K562 (cell line): ENCODE data around the gene PUSL1. TPM values are rescaled to one million over a fixed set of nuclear protein-coding genes. Genes with fewer than 3 reads are reported as not detected.

Experiments
- CREM ChIP-seq: IDR thresholded peaks from 2 replicates; pipeline ENCODE4 v1.6.1; 2014; ENCODE audit warnings: antibody characterized with exemption, low read depth
- ETS2 ChIP-seq: IDR thresholded peaks from 2 replicates; pipeline ENCODE4 v1.6.1; 2016; ENCODE audit warnings: borderline replicate concordance, missing genetic modification characterization, mild to moderate bottlenecking, moderate library complexity, missing compliant biosample characterization; ENCODE audit not compliant: poor library complexity, severe bottlenecking
- ILK ChIP-seq: fragments of 450-650 bp; IDR thresholded peaks from 2 replicates; pipeline ENCODE4 v1.6.1; 2016; ENCODE audit warnings: missing genetic modification characterization, low read depth, mild to moderate bottlenecking, missing compliant biosample characterization, moderate library complexity, borderline replicate concordance
- POLR2A ChIP-seq: fragments of 450-650 bp; conservative IDR thresholded peaks from 2 replicates; pipeline ENCODE4 v1.6.1; 2016
- SRF ChIP-seq, 2 experiments: fragments of 250-450, 450-650 bp in 1 of 2; sonication (Bioruptor Pico) in 1 of 2; sonication (generic) in 1 of 2; formaldehyde crosslinking; IDR thresholded peaks; 2 replicates each; pipeline versions ENCODE4 v1.5.0 to v1.5.1; 2020 to 2022; ENCODE audit warnings: mild to moderate bottlenecking in 1 of 2, missing genetic modification reagents in 1 of 2
- USF1 ChIP-seq: sonication (generic); formaldehyde crosslinking; IDR thresholded peaks from 2 replicates; pipeline ENCODE4 v1.9.0; 2022; ENCODE audit warnings: mild to moderate bottlenecking, missing genetic modification reagents
- ZBTB7A ChIP-seq: IDR thresholded peaks from 2 replicates; pipeline ENCODE4 v1.6.1; 2011; ENCODE audit warnings: low read depth, mild to moderate bottlenecking, low read length, moderate library complexity, borderline replicate concordance; ENCODE audit not compliant: control insufficient read depth
- ZNF175 ChIP-seq: fragments of 200-800 bp; sonication (Bioruptor generic); IDR thresholded peaks from 2 replicates; pipeline ENCODE4 v1.6.1; 2016; ENCODE audit warnings: low read depth, mild to moderate bottlenecking, missing genetic modification characterization, missing compliant biosample characterization
- polyA plus RNA-seq, 8 experiments: library from polyadenylated mRNA; depleted of rRNA in 4 of 8; stranded (reverse) in 5 of 8; unstranded in 3 of 8; fragments of >200 nt; fragmentation: Nextera tagmentation in 2 of 8; fragmentation: Illumina TruSeq in 1 of 8; extraction: Ambion mirVana in 2 of 8; extraction: Trizol in 1 of 8; gene quantifications; 2 replicates each; pipeline versions ENCODE4 v1.2.1 to v1.2.3, GENCODE V29; 2011 to 2014; ENCODE audit warnings: inconsistent platforms in 1 of 8, missing spikeins in 1 of 8
- total RNA-seq, 7 experiments: library from RNA; depleted of rRNA in 6 of 7; stranded (reverse); fragments of >200 nt in 6 of 7; fragmentation: Illumina TruSeq in 2 of 7; extraction: Trizol in 2 of 7; gene quantifications; 2 replicates each; pipeline versions ENCODE4 v1.2.1 to v1.2.3, GENCODE V29; 2011 to 2021; ENCODE audit warnings: low replicate concordance in 1 of 7
- TF ChIP-seq, protein P1 (sequence below): conservative IDR thresholded peaks from 2 replicates; pipeline ENCODE4 v1.6.1; 2011; ENCODE audit warnings: low read depth, mild to moderate bottlenecking, low read length; ENCODE audit not compliant: control insufficient read depth
- TF ChIP-seq, protein P2 (sequence below): sonication (generic); formaldehyde crosslinking; IDR thresholded peaks from 2 replicates; pipeline ENCODE4 v1.8.0; 2023; ENCODE audit warnings: mild to moderate bottlenecking, missing genetic modification reagents
- TF ChIP-seq, protein P3 (sequence below), 2 experiments: fragments of 450-650 bp in 1 of 2; sonication (generic) in 1 of 2; formaldehyde crosslinking; conservative IDR thresholded peaks; 2 replicates each; pipeline versions ENCODE4 v1.4.0 to v1.8.1; 2020 to 2022; ENCODE audit warnings: mild to moderate bottlenecking in 1 of 2, missing genetic modification reagents in 1 of 2
- TF ChIP-seq, protein P4 (sequence below): fragments of 450-650 bp; IDR thresholded peaks from 2 replicates; pipeline ENCODE4 v1.6.1; 2016; ENCODE audit warnings: antibody characterized with exemption
- TF ChIP-seq, protein P5 (sequence below), 2 experiments: IDR thresholded peaks; 2 replicates each; pipeline ENCODE4 v1.6.1; 2012; ENCODE audit warnings: improper control_type of control experiment in 2 of 2, low read depth in 2 of 2, low read length in 2 of 2, borderline replicate concordance in 1 of 2

PUSL1 gene
- total and polyA plus RNA-seq, 9 of the 15 experiments (the other 6 are each of a cell fraction or from before 2014, with no cell fraction given): 0.62 to 86.9 (median 13.6) TPM

DNA sequence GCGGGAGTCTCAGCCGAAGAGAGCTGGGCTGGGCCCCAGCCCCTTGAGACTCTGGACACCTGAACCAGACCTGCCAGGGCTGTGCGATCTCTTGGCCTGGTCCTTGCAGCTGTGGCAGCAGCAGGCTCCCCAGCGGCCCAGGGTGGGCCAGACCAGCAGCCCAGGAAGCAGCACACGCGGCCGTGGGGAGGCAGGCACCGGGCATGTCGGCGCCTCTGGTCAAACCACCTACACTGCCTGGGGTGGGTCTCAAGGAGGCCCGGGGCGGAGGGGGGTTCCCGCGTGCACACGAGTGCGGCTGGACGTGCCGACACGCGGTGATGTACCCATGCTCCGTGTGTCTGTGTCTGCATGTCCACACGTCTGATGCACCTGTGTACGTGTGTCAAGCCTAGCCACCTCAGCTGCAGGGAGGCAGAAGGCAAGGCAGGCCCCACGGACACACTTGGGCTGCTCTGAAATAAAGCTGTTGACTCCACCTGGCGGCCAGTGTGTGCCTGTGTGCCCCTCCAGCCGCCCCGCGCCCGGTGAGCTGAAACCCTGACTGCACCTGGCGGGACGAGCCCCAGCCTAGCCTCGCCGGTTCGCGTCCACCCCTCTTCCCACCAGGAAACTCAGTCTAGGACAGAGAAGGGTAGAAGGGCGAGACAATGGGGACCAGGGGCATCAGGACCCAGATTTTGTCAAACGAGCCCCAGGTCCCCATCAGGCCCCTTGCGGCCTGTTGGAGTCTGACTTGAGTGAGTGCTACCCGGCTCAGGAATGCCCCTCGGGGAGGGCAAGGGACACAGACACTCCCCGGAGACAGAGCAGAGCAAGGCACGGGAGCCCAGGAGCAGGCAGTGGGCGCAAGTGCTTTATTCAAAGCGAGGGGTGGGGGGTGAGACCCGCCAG, 16.6 kb upstream of the PUSL1 start (continued):
- TF ChIP-seq, protein P1, sequence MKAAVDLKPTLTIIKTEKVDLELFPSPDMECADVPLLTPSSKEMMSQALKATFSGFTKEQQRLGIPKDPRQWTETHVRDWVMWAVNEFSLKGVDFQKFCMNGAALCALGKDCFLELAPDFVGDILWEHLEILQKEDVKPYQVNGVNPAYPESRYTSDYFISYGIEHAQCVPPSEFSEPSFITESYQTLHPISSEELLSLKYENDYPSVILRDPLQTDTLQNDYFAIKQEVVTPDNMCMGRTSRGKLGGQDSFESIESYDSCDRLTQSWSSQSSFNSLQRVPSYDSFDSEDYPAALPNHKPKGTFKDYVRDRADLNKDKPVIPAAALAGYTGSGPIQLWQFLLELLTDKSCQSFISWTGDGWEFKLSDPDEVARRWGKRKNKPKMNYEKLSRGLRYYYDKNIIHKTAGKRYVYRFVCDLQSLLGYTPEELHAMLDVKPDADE: 0 out of 2 replicates have a peak, but pooled peaks have one; percentile 31
- TF ChIP-seq, protein P2, sequence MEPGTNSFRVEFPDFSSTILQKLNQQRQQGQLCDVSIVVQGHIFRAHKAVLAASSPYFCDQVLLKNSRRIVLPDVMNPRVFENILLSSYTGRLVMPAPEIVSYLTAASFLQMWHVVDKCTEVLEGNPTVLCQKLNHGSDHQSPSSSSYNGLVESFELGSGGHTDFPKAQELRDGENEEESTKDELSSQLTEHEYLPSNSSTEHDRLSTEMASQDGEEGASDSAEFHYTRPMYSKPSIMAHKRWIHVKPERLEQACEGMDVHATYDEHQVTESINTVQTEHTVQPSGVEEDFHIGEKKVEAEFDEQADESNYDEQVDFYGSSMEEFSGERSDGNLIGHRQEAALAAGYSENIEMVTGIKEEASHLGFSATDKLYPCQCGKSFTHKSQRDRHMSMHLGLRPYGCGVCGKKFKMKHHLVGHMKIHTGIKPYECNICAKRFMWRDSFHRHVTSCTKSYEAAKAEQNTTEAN (CRISPR knock-in tag): no peak
- peak; percentile 24; the same call in 1 of the 2 replicates for TF ChIP-seq USF1 (CRISPR knock-in tag)
- TF ChIP-seq ILK (tag): no peak
- peak; percentile 46; the same call in 1 of the 2 replicates for TF ChIP-seq CREM
- peak; percentile 49 for TF ChIP-seq POLR2A
- TF ChIP-seq, protein P3, sequence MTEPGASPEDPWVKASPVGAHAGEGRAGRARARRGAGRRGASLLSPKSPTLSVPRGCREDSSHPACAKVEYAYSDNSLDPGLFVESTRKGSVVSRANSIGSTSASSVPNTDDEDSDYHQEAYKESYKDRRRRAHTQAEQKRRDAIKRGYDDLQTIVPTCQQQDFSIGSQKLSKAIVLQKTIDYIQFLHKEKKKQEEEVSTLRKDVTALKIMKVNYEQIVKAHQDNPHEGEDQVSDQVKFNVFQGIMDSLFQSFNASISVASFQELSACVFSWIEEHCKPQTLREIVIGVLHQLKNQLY (CRISPR knock-in tag; conservative IDR thresholded peaks at IDR 0.05): no peak
- TF ChIP-seq, protein P4, sequence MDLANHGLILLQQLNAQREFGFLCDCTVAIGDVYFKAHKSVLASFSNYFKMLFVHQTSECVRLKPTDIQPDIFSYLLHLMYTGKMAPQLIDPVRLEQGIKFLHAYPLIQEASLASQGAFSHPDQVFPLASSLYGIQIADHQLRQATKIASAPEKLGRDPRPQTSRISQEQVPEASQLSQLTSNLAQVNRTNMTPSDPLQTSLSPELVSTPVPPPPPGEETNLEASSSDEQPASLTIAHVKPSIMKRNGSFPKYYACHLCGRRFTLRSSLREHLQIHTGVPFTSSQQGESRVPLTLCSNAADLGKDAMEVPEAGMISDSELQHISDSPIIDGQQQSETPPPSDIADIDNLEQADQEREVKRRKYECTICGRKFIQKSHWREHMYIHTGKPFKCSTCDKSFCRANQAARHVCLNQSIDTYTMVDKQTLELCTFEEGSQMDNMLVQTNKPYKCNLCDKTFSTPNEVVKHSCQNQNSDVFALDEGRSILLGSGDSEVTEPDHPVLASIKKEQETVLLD: peak; percentile 46; the same call in 1 of the 2 replicates
- TF ChIP-seq, protein P5, sequence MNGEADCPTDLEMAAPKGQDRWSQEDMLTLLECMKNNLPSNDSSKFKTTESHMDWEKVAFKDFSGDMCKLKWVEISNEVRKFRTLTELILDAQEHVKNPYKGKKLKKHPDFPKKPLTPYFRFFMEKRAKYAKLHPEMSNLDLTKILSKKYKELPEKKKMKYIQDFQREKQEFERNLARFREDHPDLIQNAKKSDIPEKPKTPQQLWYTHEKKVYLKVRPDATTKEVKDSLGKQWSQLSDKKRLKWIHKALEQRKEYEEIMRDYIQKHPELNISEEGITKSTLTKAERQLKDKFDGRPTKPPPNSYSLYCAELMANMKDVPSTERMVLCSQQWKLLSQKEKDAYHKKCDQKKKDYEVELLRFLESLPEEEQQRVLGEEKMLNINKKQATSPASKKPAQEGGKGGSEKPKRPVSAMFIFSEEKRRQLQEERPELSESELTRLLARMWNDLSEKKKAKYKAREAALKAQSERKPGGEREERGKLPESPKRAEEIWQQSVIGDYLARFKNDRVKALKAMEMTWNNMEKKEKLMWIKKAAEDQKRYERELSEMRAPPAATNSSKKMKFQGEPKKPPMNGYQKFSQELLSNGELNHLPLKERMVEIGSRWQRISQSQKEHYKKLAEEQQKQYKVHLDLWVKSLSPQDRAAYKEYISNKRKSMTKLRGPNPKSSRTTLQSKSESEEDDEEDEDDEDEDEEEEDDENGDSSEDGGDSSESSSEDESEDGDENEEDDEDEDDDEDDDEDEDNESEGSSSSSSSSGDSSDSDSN (IDR thresholded peaks at IDR 0.05; ENCODE audit: borderline replicate concordance in 1 of 2, low read depth in 2 of 2, low read length in 2 of 2): 0 out of 4 replicates have a peak, but pooled peaks of 1 of the 2 experiments have one; percentile 2
- TF ChIP-seq SRF (CRISPR knock-in tag; IDR thresholded peaks at IDR 0.05): peak in 1 of 2 experiments; percentile 78; a peak in 1 of 4 replicates
- no peak for TF ChIP-seq ETS2
- no peak for TF ChIP-seq ZNF175 (CRISPR knock-in tag)
- TF ChIP-seq ZBTB7A: peak; percentile 39; the same call in 1 of the 2 replicates
